RWPE2 (cell line): ENCODE measurements around the gene BMP2.

Experiments used
- ATAC-seq: fragments of 200-7000 bp; cut with Tn5 transposase; 3 replicates; pipeline ENCODE4 v1.9.1; 2021; ENCODE audit warnings: low read depth
- DNase-seq: peaks from one replicate; pipeline ENCODE4 v3.0.0-alpha.2; 2020; ENCODE audit warnings: low spot score
- H3K27ac ChIP-seq: fragments of 450-650 bp; 2 replicates; pipeline ENCODE4 v1.5.1; 2017; ENCODE audit warnings: mild to moderate bottlenecking; ENCODE audit not compliant: poor library complexity, severe bottlenecking
- H3K27me3 ChIP-seq: fragments of 250-450 bp; sonication (Bioruptor Pico); 2 replicates; pipeline ENCODE4 v1.5.1; 2021; ENCODE audit warnings: mild to moderate bottlenecking, moderate library complexity; ENCODE audit not compliant: insufficient read depth, poor library complexity, severe bottlenecking
- H3K36me3 ChIP-seq: fragments of 250-450 bp; sonication (Bioruptor Pico); 2 replicates; pipeline ENCODE4 v1.5.1; 2020; ENCODE audit warnings: low read depth, mild to moderate bottlenecking, moderate library complexity
- H3K4me1 ChIP-seq: fragments of 250-450 bp; sonication (Bioruptor Pico); 2 replicates; pipeline ENCODE4 v1.5.1; 2021; ENCODE audit warnings: mild to moderate bottlenecking, moderate library complexity; ENCODE audit not compliant: insufficient read depth, poor library complexity, severe bottlenecking
- H3K4me3 ChIP-seq: fragments of 250-450 bp; sonication (Bioruptor Pico); 2 replicates; pipeline ENCODE4 v1.5.1; 2021; ENCODE audit warnings: mild to moderate bottlenecking, moderate library complexity; ENCODE audit not compliant: severe bottlenecking
- H3K9me3 ChIP-seq: fragments of 250-450 bp; sonication (Bioruptor Pico); 2 replicates; pipeline ENCODE4 v1.5.1; 2021; ENCODE audit warnings: mild to moderate bottlenecking, moderate library complexity; ENCODE audit not compliant: severe bottlenecking
- TF ChIP-seq, protein P1 (sequence below): fragments of 450-650 bp; IDR thresholded peaks from one replicate; pipeline ENCODE4 v1.5.1; 2017; ENCODE audit warnings: mild to moderate bottlenecking, moderate library complexity; ENCODE audit not compliant: poor library complexity, severe bottlenecking

The BMP2 gene

DNA sequence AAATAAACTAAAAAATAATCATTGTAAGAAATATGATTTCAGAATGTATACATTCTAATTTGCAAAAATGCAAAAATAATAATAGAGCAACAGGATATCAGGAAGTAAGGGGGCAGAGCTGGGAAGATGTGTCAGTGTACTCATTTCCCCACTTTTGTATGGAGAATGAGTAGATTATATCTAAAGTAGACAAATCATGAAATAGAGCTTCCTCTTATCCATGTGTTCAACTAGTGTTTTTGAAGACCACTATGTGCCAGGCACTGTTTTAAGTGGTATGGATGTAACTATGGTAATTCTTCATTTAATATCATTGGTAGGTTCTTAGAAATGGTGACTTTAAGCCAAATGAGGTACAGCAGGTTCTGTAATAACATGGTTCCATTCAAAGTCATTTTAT lies 17.0 kb upstream of the BMP2 start:
- no peak overlapping the region for H3K4me3 ChIP-seq
- no peaks in the 10 kb centered on the region for H3K36me3 ChIP-seq
- H3K9me3 ChIP-seq: no peaks in the 10 kb centered on the region
- ATAC-seq (no peak), DNase-seq (no peak)
- no peak overlapping the region for H3K27ac ChIP-seq
- no peaks in the 10 kb centered on the region for H3K4me1 ChIP-seq
- TF ChIP-seq, protein P1, sequence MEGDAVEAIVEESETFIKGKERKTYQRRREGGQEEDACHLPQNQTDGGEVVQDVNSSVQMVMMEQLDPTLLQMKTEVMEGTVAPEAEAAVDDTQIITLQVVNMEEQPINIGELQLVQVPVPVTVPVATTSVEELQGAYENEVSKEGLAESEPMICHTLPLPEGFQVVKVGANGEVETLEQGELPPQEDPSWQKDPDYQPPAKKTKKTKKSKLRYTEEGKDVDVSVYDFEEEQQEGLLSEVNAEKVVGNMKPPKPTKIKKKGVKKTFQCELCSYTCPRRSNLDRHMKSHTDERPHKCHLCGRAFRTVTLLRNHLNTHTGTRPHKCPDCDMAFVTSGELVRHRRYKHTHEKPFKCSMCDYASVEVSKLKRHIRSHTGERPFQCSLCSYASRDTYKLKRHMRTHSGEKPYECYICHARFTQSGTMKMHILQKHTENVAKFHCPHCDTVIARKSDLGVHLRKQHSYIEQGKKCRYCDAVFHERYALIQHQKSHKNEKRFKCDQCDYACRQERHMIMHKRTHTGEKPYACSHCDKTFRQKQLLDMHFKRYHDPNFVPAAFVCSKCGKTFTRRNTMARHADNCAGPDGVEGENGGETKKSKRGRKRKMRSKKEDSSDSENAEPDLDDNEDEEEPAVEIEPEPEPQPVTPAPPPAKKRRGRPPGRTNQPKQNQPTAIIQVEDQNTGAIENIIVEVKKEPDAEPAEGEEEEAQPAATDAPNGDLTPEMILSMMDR: no peak
- H3K27me3 ChIP-seq: no peaks in the 10 kb centered on the region

DNA sequence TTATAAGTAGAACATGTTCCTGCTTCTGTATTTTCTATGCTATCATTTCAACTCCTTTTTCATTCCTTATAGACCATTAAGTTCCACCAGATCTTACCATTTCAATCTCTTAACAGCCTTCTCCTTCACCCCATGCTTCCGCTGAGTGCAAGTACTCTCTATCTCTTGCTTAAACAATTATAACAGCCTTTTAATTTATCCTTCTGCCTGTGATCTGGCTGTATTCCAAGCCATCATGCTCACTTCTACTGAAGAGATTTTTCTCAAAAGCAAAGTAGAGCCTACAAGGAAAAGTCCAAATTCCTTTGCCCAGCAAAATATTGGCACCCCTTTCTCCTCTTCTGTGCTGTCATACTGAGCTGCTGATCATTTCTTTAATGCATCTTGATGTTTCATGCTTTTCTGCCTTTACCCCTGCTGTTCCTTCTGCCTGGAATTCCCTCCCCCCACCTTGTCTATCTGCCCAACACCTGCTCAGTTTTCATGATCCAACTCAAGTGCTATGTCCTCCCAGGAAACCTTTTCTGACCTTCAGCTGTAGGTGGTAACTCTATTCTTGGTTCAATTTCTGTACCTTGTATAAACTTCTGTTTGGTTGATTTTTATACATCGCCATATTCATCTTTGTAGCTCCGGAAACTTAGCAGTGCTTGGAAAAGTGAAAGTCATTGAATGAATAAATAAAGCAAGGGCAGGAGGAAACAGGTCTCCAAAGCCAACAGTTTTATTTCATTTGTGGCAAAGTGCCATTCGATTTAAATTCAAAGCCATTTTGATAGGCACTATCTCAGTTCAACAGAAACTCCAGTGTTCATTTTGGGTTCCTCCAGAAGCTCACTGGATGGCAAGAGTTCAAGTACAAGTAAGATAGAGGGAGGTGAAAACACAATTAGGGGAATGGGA lies 10.5 kb upstream of the BMP2 start:
- Histone ChIP-seq H3K4me3 (no peak overlapping the region), H3K4me1 (no peaks in the 10 kb centered on the region), H3K27ac (no peak overlapping the region), H3K9me3 (no peaks in the 10 kb centered on the region), H3K36me3 (no peaks in the 10 kb centered on the region), H3K27me3 (no peaks in the 10 kb centered on the region)
- TF ChIP-seq, protein P1: no peak
- DNase-seq (no peak), ATAC-seq (no peak)

DNA sequence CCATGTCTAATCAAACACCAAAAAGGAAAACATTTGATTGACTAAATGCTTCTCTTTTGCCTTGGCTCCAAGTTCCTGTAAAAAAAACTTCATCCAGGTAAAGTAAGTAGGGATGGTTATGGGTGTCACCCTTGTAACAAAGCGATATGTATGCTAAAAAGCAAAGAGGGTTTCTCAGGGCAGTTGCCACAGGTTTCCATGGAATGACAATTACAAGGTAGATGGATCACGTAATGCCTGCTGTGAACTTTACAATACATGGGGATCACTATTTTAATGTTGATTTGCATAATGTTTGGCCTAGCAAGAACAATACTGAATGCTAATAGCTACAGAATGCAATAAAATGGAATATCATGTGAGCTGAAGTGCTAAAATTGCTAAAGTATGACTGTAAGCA lies 2.9 kb upstream of the BMP2 start:
- Histone ChIP-seq H3K36me3 (no peaks in the 10 kb centered on the region), H3K4me3 (no peak overlapping the region), H3K27ac (no peak overlapping the region), H3K4me1 (no peaks in the 10 kb centered on the region), H3K27me3 (no peaks in the 10 kb centered on the region), H3K9me3 (no peaks in the 10 kb centered on the region)
- ATAC-seq: no peak
- DNase-seq: no peak
- TF ChIP-seq, protein P1: no peak

DNA sequence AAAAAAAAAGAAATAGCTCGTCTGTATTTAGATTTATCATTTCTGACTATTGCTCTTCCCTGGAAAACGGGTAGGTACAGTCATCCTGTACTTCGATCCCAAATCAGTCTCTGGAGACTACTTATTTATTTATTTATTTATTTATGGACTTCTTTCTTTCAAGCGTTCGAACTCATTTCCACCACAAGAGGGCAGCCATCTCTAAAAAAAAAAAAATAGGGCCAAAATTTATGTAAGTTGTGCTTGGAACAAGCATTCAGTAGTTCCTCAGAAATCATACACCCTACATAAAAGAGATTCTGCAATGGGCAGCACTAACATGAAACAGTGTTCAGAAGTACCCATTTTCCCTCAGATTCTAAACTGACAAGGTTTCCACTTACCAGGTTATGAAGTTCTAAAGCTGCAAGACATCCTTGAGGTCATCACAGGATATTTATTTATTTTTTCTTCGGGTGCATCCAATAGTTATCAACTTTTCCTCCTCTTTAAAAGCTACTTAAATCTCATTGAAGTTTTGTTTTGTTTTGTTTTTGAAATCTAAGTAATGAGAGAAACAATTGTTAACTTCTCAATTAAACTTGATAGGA lies 1.9 kb upstream of the BMP2 start:
- no peak overlapping the region for H3K27ac ChIP-seq
- no peaks in the 10 kb centered on the region for H3K36me3 ChIP-seq
- no peaks in the 10 kb centered on the region for H3K27me3 ChIP-seq
- DNase-seq (no peak), ATAC-seq (no peak)
- no peaks in the 10 kb centered on the region for H3K4me1 ChIP-seq
- TF ChIP-seq, protein P1: peak; percentile 91
- H3K9me3 ChIP-seq: no peaks in the 10 kb centered on the region
- H3K4me3 ChIP-seq: no peak overlapping the region

DNA sequence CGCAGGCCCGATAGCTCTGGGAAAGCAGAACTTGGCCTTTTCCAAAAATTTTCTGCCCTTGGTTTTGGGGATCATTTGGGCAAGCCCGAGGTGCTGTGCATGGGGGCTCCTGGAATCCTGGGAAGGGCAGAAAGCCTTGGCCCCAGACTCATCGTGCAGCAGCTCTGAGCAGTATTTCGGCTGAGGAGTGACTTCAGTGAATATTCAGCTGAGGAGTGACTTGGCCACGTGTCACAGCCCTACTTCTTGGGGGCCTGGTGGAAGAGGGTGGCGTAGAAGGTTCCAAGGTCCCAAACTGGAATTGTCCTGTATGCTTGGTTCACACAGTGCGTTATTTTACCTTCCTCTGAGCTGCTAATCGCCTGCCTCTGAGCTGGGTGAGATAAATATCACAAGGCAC lies 1.1 kb upstream of the BMP2 start:
- no peaks in the 10 kb centered on the region for H3K4me1 ChIP-seq
- no peaks in the 10 kb centered on the region for H3K27me3 ChIP-seq
- DNase-seq: no peak
- H3K27ac ChIP-seq: no peak overlapping the region
- TF ChIP-seq, protein P1: no peak
- H3K4me3 ChIP-seq: no peak overlapping the region
- no peaks in the 10 kb centered on the region; the same call in 1 of the 2 replicates for H3K36me3 ChIP-seq
- no peak for ATAC-seq
- no peaks in the 10 kb centered on the region for H3K9me3 ChIP-seq
